LNCAP (cell line): ENCODE results near the gene SH2D2A.

Source experiments
- CTCF ChIP-seq: fragments of 450-650 bp; IDR thresholded peaks from 2 replicates; pipeline ENCODE4 v1.5.1; 2017; ENCODE audit warnings: mild to moderate bottlenecking

SH2D2A gene

DNA sequence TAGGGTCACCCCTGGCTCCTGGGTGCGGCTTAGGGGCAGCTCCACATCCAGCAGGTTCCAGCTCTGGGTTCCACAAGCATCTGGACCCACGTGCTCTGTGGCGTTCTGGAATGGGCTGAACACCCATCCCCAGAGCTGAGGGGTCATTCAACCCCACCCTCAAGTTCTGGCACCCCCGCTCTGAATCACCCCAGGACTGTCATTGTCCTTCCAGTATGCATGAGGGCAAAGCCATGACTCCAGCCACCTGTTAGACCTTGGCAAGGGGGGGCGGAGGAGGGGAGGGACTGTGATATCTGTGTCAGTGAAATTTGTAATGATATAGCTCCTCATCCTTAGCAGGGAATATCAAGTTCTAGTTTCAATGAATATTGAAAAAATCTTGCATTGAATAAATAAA, 30.0 kb upstream of the SH2D2A start:
- no peak for TF ChIP-seq CTCF

GRCh38 chr1:156845953-156846545, 29.4 kb upstream of the SH2D2A start:
- no peak for TF ChIP-seq CTCF

DNA sequence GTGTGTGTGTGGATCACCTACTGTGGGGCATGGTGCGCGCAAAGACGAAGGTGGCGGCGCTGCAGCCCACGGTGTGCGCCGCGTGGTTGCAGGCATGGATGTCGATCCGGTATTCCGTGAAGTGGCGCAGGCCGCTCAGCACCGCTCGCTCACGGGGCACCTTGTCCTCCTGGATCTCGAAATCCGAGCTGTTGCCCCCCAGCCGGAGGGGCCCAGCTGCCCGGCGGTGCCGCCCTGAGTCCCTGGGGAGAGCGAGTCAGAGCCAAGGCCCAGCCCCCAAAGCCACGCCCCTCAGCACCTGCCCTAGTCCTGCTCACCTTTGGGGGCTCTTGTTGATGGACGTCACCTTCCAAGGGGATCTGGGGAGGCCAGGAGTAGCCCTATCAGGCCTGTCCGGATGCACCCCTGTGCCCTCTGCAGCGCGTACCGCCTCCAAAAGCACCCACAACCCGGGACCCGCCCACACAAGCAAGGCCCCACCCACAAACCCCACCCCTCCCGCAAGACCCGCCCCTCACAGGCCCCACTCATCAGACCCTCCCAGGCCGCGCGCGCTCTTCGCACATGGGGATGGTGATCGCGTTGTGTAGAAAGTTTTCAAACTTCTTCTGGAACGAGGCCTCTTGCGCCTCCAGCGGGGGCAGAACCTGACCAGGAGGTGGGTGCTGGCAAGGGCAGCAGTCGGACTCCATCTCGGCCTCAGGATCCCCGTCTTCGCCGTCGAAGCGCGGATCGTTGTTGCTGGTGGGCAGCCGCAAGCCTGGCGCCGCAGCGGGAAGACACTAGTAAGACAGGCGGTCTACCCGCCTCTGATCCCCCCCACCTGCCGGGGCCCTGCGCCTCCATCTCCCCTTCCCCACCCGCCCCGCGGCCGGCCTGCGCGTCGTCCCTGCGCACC, 28.7 kb upstream of the SH2D2A start:
- no peak for TF ChIP-seq CTCF

DNA sequence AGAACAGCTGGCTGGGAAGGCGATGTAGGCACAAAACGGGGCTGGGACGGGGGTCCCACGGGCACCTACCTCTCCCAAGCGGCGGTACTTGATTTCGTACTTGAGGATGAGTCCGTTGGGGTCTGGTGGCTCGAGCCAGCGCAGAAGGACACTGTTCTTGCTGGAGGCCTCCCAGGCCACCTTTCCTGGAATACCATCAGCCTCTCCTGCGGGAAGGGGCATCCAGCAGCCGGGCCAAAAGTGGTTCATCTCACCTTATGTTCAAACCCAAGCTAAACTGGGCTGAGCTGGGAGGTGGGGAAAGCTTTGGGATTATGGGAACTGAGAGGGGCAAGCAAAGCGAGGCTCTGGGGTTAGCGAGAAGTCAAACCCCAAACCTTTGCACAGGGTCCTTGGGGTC, 28.0 kb upstream of the SH2D2A start:
- no peak for TF ChIP-seq CTCF

DNA sequence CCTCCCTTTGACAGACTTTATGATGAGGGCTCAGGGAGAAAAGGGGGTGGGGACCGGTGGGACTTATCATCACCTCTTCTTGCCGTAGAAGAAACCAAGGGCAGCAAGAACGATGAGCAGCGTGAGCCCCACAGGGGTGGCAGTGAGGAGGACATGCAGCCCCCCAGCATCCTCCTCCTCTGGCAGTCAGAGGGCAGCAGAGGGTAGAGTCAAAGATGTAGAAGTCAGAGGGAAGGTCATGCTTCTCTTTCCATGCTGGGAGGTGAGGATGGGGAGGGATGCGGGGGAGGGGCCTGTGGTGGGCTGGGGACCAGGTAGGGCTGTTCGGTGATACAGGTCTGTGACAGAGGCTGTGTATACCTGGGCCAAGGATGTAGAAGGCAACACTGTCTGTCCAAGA, 27.5 kb upstream of the SH2D2A start:
- TF ChIP-seq CTCF: no peak

GRCh38 chr1:156842618-156843300, 26.1 kb upstream of the SH2D2A start:
- no peak for TF ChIP-seq CTCF

DNA sequence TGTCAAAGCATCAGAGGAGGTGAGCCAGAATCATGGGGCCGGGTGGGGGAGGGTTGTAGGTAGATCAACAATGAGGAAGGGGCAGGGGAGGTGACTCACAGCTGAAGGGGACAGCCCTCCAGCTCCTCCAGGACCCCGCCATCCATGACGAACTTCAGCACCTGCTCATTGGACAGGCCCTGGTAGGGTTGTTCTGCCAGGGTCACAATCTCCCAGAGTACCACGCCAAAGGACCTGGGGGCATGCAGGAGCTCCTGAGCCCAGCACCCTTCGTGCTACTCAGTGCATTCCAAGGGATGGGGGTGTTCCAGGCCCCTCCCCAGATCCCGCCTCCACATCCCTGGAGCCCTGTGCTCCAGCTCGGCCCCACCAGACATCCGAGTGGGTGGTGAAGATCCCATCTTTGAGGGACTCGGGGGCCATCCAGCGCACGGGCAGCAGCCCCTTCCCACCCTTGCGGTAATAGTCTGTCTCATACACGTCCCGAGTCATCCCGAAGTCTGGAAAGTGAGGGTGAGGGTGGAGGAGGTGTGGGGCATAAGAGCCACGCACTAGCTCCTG, 24.7 kb upstream of the SH2D2A start:
- TF ChIP-seq CTCF: no peak
